ENCODE measurements around the gene PLA2G15. TPM values are rescaled to one million over a fixed set of nuclear protein-coding genes. Genes with fewer than 3 reads are reported as not detected.
A peak's percentile ranks its signal among the peaks of the same experiment; 100 is the strongest.

The PLA2G15 gene
- total RNA-seq, 1 donor from 2014 or later, result 26.8 TPM

DNA sequence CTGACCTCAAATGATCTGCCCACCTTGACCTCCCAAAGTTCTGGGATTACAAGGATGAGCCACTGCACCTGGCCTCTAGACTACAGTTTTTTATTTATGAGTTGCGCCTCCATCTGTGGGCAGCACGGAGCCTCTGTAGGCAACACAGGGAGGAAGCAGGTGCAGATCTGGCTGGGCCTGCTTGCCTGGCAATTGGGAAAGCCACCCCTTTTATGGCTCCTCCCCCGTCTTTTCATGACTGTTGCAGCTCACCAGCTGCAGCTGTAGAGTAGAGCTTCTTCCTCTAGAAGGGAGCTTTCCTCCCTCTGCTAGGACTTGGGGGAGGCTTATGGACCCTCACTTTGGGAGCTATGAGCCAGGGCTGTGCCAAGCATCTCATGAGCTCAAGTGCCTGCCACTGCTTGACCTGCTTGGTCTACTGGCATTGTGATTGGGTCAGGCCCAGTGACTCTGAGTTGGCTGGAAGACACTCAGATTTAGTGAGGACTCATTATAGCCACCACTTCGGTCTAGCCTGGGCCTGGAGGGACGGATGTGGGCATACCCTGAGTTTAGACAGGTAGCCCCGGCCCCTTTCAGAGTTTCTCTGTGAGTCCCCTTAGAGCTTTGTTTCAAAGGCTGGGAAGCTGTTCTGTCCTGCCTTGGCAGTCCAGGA, 12.2 kb downstream of the PLA2G15 start:
- peaks cover 6% of the 10 kb centered on the region for H4K20me1 ChIP-seq (ENCODE audit: insufficient read depth, low read length)
- no peak overlapping the region for H3K4me2 ChIP-seq (ENCODE audit: low read length)
- Mint-ChIP-seq H3K27ac (ENCODE audit: unreplicated experiment) (no peak overlapping the region), H3K36me3 (ENCODE audit: low read depth, unreplicated experiment) (peaks cover 13% of the 10 kb centered on the region), H3K4me3 (ENCODE audit: unreplicated experiment) (no peak overlapping the region), H3K27me3 (ENCODE audit: low read depth, unreplicated experiment) (no peaks in the 10 kb centered on the region), H3K9me3 (ENCODE audit: unreplicated experiment) (no peaks in the 10 kb centered on the region), H3K4me1 (ENCODE audit: low read depth, unreplicated experiment) (peaks cover 8% of the 10 kb centered on the region)
- DNase-seq (ENCODE audit: low read depth) (no peak), FAIRE-seq (no peak)
- H3K4me3 ChIP-seq (ENCODE audit: insufficient read depth, low read depth, low read length), result no peak overlapping the region
- H3K4me1 ChIP-seq (ENCODE audit: insufficient read depth, low read length), result peaks cover 10% of the 10 kb centered on the region
- H3K36me3 ChIP-seq (ENCODE audit: insufficient read depth, low read length), result peaks cover 7% of the 10 kb centered on the region
- no peaks in the 10 kb centered on the region for H3K27me3 ChIP-seq (ENCODE audit: insufficient read depth, low read length)
- TF ChIP-seq EZH2 (IDR thresholded peaks at IDR 0.05; ENCODE audit: insufficient read depth, low read length), result no peak
- TF ChIP-seq CTCF (IDR thresholded peaks at IDR 0.05; ENCODE audit: insufficient read depth, low read depth, low read length), result no peak
- H2AFZ ChIP-seq (ENCODE audit: low read depth, low read length), result no peak overlapping the region
- no peak overlapping the region for H3K27ac ChIP-seq (ENCODE audit: low read depth, low read length)
- H3K9me3 ChIP-seq (ENCODE audit: insufficient read depth, low read depth, low read length), result no peaks in the 10 kb centered on the region
- H3K9ac ChIP-seq (ENCODE audit: low read length), result peak overlapping the region; percentile 4
- no peaks in the 10 kb centered on the region for H3K79me2 ChIP-seq (ENCODE audit: insufficient read depth, low read length)

DNA sequence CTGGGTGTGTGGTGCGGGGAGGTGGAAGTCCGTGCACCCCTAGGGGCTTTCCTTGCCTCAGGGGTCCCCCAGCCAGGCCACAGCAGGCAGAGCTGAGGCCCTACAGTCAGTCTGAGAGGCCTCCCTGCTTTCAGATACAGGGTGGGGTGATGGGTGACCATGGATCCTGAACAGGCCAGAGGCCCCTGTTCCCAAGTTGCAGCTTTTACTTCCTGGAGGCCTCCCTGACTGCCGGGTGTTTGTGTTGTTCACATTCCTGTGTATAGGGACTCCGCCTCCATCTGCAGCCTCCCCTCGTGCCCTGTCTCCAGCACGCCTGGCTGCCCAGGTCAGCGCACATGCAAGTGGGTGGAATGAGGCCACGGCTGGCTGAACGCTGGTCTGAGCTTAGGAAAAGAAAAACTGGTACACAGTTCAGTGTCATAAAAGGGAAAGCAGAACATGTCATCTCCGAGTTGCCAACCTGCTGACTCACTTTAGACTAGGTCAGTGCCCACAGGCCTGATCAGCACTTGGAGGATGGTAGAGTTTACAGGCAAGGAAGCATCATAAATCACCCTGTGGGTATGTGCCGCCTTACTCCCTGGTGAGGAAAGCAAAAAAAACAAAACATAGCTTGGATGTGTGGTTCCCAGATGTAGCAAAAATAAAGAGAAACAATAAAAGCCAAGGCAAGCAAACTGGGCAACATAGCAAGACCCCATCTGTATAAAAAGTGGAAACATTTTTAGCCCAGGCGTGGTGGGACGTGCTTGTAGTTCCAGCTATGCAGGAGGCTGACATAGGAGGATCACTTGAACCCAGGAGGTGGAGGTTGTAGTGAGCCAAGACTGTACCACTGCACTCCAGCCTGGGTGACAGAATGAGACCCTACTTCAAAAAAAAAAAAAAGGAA, 13.0 kb downstream of the PLA2G15 start:
- H3K4me2 ChIP-seq (ENCODE audit: low read length), result no peak overlapping the region
- Mint-ChIP-seq H3K9me3 (ENCODE audit: unreplicated experiment) (no peaks in the 10 kb centered on the region), H3K4me3 (ENCODE audit: unreplicated experiment) (peak overlapping the region; percentile 4), H3K4me1 (ENCODE audit: low read depth, unreplicated experiment) (peaks cover 8% of the 10 kb centered on the region), H3K27ac (ENCODE audit: unreplicated experiment) (peak overlapping the region; percentile 43), H3K36me3 (ENCODE audit: low read depth, unreplicated experiment) (peaks cover 8% of the 10 kb centered on the region), H3K27me3 (ENCODE audit: low read depth, unreplicated experiment) (no peaks in the 10 kb centered on the region)
- H3K27ac ChIP-seq (ENCODE audit: low read depth, low read length), result no peak overlapping the region
- H3K4me3 ChIP-seq (ENCODE audit: insufficient read depth, low read depth, low read length), result no peak overlapping the region
- H3K36me3 ChIP-seq (ENCODE audit: insufficient read depth, low read length), result peaks cover 7% of the 10 kb centered on the region
- H3K4me1 ChIP-seq (ENCODE audit: insufficient read depth, low read length), result peaks cover 10% of the 10 kb centered on the region
- H2AFZ ChIP-seq (ENCODE audit: low read depth, low read length), result no peak overlapping the region
- H3K9me3 ChIP-seq (ENCODE audit: insufficient read depth, low read depth, low read length), result no peaks in the 10 kb centered on the region
- DNase-seq (ENCODE audit: low read depth), result peak; percentile 17
- TF ChIP-seq CTCF (IDR thresholded peaks at IDR 0.05; ENCODE audit: insufficient read depth, low read depth, low read length), result no peak
- no peak for TF ChIP-seq EZH2 (IDR thresholded peaks at IDR 0.05; ENCODE audit: insufficient read depth, low read length)
- no peak for FAIRE-seq
- peaks cover under 1% of the 10 kb centered on the region for H3K79me2 ChIP-seq (ENCODE audit: insufficient read depth, low read length)
- H3K27me3 ChIP-seq (ENCODE audit: insufficient read depth, low read length), result no peaks in the 10 kb centered on the region
- peaks cover 6% of the 10 kb centered on the region for H4K20me1 ChIP-seq (ENCODE audit: insufficient read depth, low read length)
- H3K9ac ChIP-seq (ENCODE audit: low read length), result peak overlapping the region; percentile 4
